GM12878 (cell line): ENCODE measurements around the gene CACUL1. TPM values are rescaled to one million over a fixed set of nuclear protein-coding genes. Genes with fewer than 3 reads are reported as not detected.

Experiments used
- ATAC-seq: fragments of 200-7000 bp; cut with Tn5 transposase; 3 replicates; pipeline ENCODE4 v1.9.1; 2020; ENCODE audit warnings: mild to moderate bottlenecking, moderate library complexity
- BruUV-seq: library from RNA; stranded (reverse); fragments of 400-500 nt; replicated peaks from 2 replicates; lab custom pipeline; 2021; lab: Mats Ljungman, UMichigan
- CTCF ChIA-PET: fragments of 300-600 bp; sonication (Branson Sonifier 250); formaldehyde crosslinking; extraction: SDS; loops from one replicate; lab custom pipeline; 2021; ENCODE audit warnings: inconsistent platforms; lab: Yijun Ruan, JAX
- POLR2A ChIA-PET: fragments of 350-600 bp; formaldehyde crosslinking; extraction: SDS; loops from one replicate; lab custom pipeline; 2021; ENCODE audit warnings: inconsistent platforms; lab: Charles Lee
- RAD21 ChIA-PET: fragments of 300-600 bp; sonication (Branson Sonifier 250); formaldehyde crosslinking; loops from one replicate; lab custom pipeline; 2023; ENCODE audit warnings: antibody characterized with exemption; ENCODE audit not compliant: unreplicated experiment; lab: Charles Lee
- SMC1A ChIA-PET: fragments of 300-600 bp; sonication (Branson Sonifier 250); formaldehyde crosslinking; loops from one replicate; lab custom pipeline; 2023; ENCODE audit not compliant: unreplicated experiment, uncharacterized antibody; lab: Charles Lee
- DNase-seq: peaks from one replicate; pipeline ENCODE4 v3.0.0-alpha.2; 2011; ENCODE audit warnings: low read depth, low spot score
- FAIRE-seq: peaks from 3 replicates; lab custom pipeline; 2011; peaks lifted over from hg19 to GRCh38; lab: Jason Lieb, UNC
- H2AFZ ChIP-seq: 2 replicates; pipeline ENCODE4 v1.6.0; 2011; ENCODE audit warnings: low read depth, low read length, control low read depth; ENCODE audit not compliant: control insufficient read depth
- H3K27ac ChIP-seq: 2 replicates; pipeline ENCODE4 v1.5.1; 2011; ENCODE audit warnings: control low read depth; ENCODE audit not compliant: control insufficient read depth, insufficient read depth
- H3K27me3 ChIP-seq, 2 experiments: replicated peaks in 1 of 2; 2 replicates each; pipeline versions ENCODE4 v1.6.0 to v1.6.1; 2011; ENCODE audit warnings: low read length in 1 of 2; ENCODE audit not compliant: control insufficient read depth in 2 of 2, insufficient read depth in 2 of 2
- H3K36me3 ChIP-seq, 2 experiments: 2 replicates each; pipeline ENCODE4 v1.5.1; 2011; ENCODE audit warnings: low read length in 1 of 2; ENCODE audit not compliant: control insufficient read depth in 2 of 2, insufficient read depth in 2 of 2
- H3K4me1 ChIP-seq: 2 replicates; pipeline ENCODE4 v1.6.1; 2011; ENCODE audit warnings: mild to moderate bottlenecking, low read length, moderate library complexity, mixed read lengths; ENCODE audit not compliant: control insufficient read depth, insufficient read depth
- H3K4me2 ChIP-seq: 2 replicates; pipeline ENCODE4 v1.6.0; 2011; ENCODE audit warnings: control low read depth; ENCODE audit not compliant: control insufficient read depth, insufficient read depth
- H3K4me3 ChIP-seq: fragments of 200-600 bp; sonication (generic); 2 replicates; pipeline ENCODE4 v1.5.1; 2016
- H3K79me2 ChIP-seq: 2 replicates; pipeline ENCODE4 v1.6.0; 2011; ENCODE audit warnings: low read length; ENCODE audit not compliant: control insufficient read depth, insufficient read depth
- H3K9ac ChIP-seq: 2 replicates; pipeline ENCODE4 v1.8.0; 2011; ENCODE audit warnings: low read length, control low read depth, mixed read lengths; ENCODE audit not compliant: control insufficient read depth, insufficient read depth
- H3K9me3 ChIP-seq: replicated peaks from 3 replicates; pipeline ENCODE4 v1.5.1; 2011; ENCODE audit warnings: mild to moderate bottlenecking, low read length; ENCODE audit not compliant: control insufficient read depth, insufficient read depth
- H4K20me1 ChIP-seq: 2 replicates; pipeline ENCODE4 v1.6.0; 2011; ENCODE audit not compliant: control insufficient read depth, insufficient read depth
- EP300 ChIP-seq, 2 experiments: fragments of 150-350 bp in 1 of 2; IDR thresholded peaks; 2 replicates each; pipeline ENCODE4 v1.6.1; 2011 to 2012; ENCODE audit warnings: low read depth in 2 of 2, low read length in 2 of 2, borderline replicate concordance in 1 of 2, improper control_type of control experiment in 1 of 2, inconsistent platforms in 1 of 2; ENCODE audit not compliant: control insufficient read depth in 1 of 2
- EZH2 ChIP-seq: IDR thresholded peaks from 2 replicates; pipeline ENCODE4 v1.6.1; 2012; ENCODE audit warnings: low read depth, mild to moderate bottlenecking, control low read depth, inconsistent platforms, low read length, borderline replicate concordance; ENCODE audit not compliant: control insufficient read depth
- FOXK2 ChIP-seq: fragments of 450-650 bp; IDR thresholded peaks from 2 replicates; pipeline ENCODE4 v1.6.1; 2017; ENCODE audit warnings: mild to moderate bottlenecking, moderate library complexity
- GABPA ChIP-seq: IDR thresholded peaks from 2 replicates; pipeline ENCODE4 v1.6.1; 2014; ENCODE audit warnings: antibody characterized with exemption, low read depth, mild to moderate bottlenecking, inconsistent platforms
- HDGF ChIP-seq: fragments of 450-650 bp; IDR thresholded peaks from 2 replicates; pipeline ENCODE4 v1.6.1; 2016; ENCODE audit warnings: antibody characterized with exemption
- IKZF2 ChIP-seq, 2 experiments: fragments of 450-650 bp; IDR thresholded peaks; 2 replicates each; pipeline ENCODE4 v1.6.1; 2017; ENCODE audit warnings: mild to moderate bottlenecking in 2 of 2, moderate library complexity in 2 of 2
- MYC ChIP-seq: IDR thresholded peaks from 2 replicates; pipeline ENCODE4 v1.6.1; 2011; ENCODE audit warnings: mild to moderate bottlenecking, low read length, moderate library complexity, inconsistent platforms; ENCODE audit not compliant: insufficient read depth, insufficient replicate concordance, insufficient read length, severe bottlenecking
- NBN ChIP-seq: fragments of 450-650 bp; IDR thresholded peaks from 2 replicates; pipeline ENCODE4 v1.6.1; 2016
- NR2C1 ChIP-seq: fragments of 450-650 bp; IDR thresholded peaks from 2 replicates; pipeline ENCODE4 v1.6.1; 2017; ENCODE audit warnings: antibody characterized with exemption, mild to moderate bottlenecking, moderate library complexity
- NR2F1 ChIP-seq: fragments of 450-650 bp; conservative IDR thresholded peaks from 2 replicates; pipeline ENCODE4 v1.6.1; 2017; ENCODE audit warnings: mild to moderate bottlenecking
- PML ChIP-seq: IDR thresholded peaks from 2 replicates; pipeline ENCODE4 v1.6.1; 2012; ENCODE audit warnings: low read length, inconsistent platforms
- RAD51 ChIP-seq: fragments of 450-650 bp; IDR thresholded peaks from 2 replicates; pipeline ENCODE4 v1.6.1; 2016; ENCODE audit warnings: moderate library complexity, mild to moderate bottlenecking, inconsistent platforms
- RUNX3 ChIP-seq: IDR thresholded peaks from 2 replicates; pipeline ENCODE4 v1.6.1; 2012; ENCODE audit warnings: low read length, inconsistent platforms
- SMAD1 ChIP-seq: fragments of 450-650 bp; IDR thresholded peaks from 2 replicates; pipeline ENCODE4 v1.6.1; 2018; ENCODE audit warnings: mild to moderate bottlenecking, low read depth; ENCODE audit not compliant: partially characterized antibody
- SMARCA5 ChIP-seq: fragments of 450-650 bp; IDR thresholded peaks from 2 replicates; pipeline ENCODE4 v1.6.1; 2017; ENCODE audit warnings: mild to moderate bottlenecking
- SP1 ChIP-seq: IDR thresholded peaks from one replicate; pipeline ENCODE4 v1.6.1; 2011; ENCODE audit warnings: low read depth, low read length
- TCF7 ChIP-seq: IDR thresholded peaks from 2 replicates; pipeline ENCODE4 v1.6.1; 2014; ENCODE audit warnings: antibody characterized with exemption, borderline replicate concordance
- ZBED1 ChIP-seq: IDR thresholded peaks from 2 replicates; pipeline ENCODE4 v1.6.1; 2016; ENCODE audit warnings: borderline replicate concordance
- ZSCAN29 ChIP-seq: fragments of 450-650 bp; IDR thresholded peaks from 2 replicates; pipeline ENCODE4 v1.6.1; 2017; ENCODE audit warnings: mild to moderate bottlenecking, moderate library complexity
- WGBS: methylation state at CpG from one replicate; pipeline ENCODE4 v1.1.6; 2016; ENCODE audit warnings: low lambda C conversion rate; ENCODE audit not compliant: insufficient replicate concordance, insufficient coverage; ENCODE audit errors: missing lambda C conversion rate; 5-methylcytosine and 5-hydroxymethylcytosine counted together
- in situ Hi-C: fragments of 300-500 bp; cut with MboI; formaldehyde crosslinking; loops from 9 replicates; pipeline ENCODE4 v1.14.3; 2018; ENCODE audit warnings: mixed read lengths
- intact Hi-C: fragments of 100-400 bp; cut with micrococcal nuclease; formaldehyde crosslinking; loops from one replicate; pipeline ENCODE4 v1.14.2; 2022; ENCODE audit not compliant: unreplicated experiment
- polyA plus RNA-seq, 11 experiments: library from polyadenylated mRNA; depleted of rRNA in 4 of 11; unstranded in 6 of 11; stranded (reverse) in 5 of 11; fragments of >200 nt; fragmentation: Nextera tagmentation in 4 of 11; fragmentation: Illumina TruSeq in 1 of 11; extraction: Ambion mirVana in 4 of 11; extraction: Trizol in 1 of 11; gene quantifications; 1 replicate in 1 of 11; 2 replicates in 10 of 11; pipeline versions ENCODE4 v1.2.1 to v1.2.3, GENCODE V29; 2011 to 2016; ENCODE audit warnings: inconsistent platforms in 2 of 11, missing spikeins in 2 of 11, low read depth in 1 of 11
- total RNA-seq, 4 experiments: library from RNA; depleted of rRNA in 3 of 4; stranded (reverse); fragments of >200 nt in 3 of 4; fragmentation: Illumina TruSeq in 1 of 4; extraction: Trizol in 1 of 4; gene quantifications; 2 replicates each; pipeline versions ENCODE4 v1.2.1 to v1.2.3, GENCODE V29; 2013 to 2021
- TF ChIP-seq, protein P1 (sequence below), 3 experiments: IDR thresholded peaks in 2 of 3; conservative IDR thresholded peaks in 1 of 3; 2 replicates each; pipeline ENCODE4 v1.5.1; 2011; ENCODE audit warnings: low read depth in 3 of 3, low read length in 3 of 3, mild to moderate bottlenecking in 3 of 3, control low read depth in 2 of 3, moderate library complexity in 2 of 3, inconsistent platforms in 1 of 3, mixed read lengths in 1 of 3; ENCODE audit not compliant: control insufficient read depth in 2 of 3, insufficient read depth in 1 of 3; ENCODE audit errors: extremely low read depth in 1 of 3
- TF ChIP-seq, protein P2 (sequence below): fragments of 450-650 bp; IDR thresholded peaks from 2 replicates; pipeline ENCODE4 v1.6.1; 2016; ENCODE audit warnings: mild to moderate bottlenecking

The CACUL1 gene
- total and polyA plus RNA-seq, 10 of the 15 experiments (the other 5 are each of a cell fraction or from before 2014, with no cell fraction given): 7.4 to 23.2 (median 13.0) TPM

DNA sequence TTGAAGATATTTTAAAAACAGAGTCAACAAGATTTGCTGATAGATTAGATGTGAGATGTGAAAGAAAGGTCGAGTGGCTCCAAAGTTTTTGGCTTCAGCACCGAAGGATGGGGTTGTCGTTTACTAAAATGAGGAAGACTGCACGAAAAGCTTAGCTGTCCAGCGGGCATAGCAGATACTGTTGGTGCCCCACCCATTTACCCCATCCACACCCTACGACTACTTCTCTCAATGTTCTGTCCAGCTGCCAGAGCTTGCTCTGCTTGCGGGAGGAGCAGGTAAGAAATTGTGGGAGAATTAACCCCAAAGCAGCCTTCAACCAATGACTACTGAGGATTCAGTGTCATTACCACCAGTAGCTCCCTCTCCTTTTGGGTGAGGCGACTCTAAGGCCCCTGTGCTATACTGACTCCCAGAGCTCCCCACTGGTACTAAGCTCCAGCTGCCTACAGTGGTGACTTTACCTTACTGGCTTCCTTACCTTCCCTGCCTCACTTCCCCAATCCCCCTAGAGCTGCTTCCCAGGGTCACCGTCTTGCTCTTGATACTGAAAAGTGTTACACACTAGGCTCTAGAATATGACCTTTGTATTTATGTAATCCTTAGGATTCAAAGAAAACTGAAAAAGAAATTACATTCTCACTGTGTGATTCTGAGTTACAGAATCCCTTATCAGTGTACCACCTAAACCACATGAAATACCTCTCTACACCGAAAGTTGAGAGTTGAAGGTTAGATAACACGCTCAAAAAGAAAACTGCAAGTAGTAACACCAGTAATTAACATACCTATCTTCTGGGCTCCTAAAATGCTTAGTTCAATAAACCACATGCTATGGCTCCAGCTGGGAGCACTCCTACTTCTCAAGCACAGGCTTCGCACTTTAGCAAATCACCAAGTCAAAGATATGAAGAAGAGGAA is 22.3 kb downstream of the CACUL1 start:
- Histone ChIP-seq H3K9ac (no peak overlapping the region), H3K4me3 (peak overlapping the region; percentile 59; the same call in 1 of the 2 replicates), H3K27me3 (no peaks in the 10 kb centered on the region), H2AFZ (no peak overlapping the region), H3K4me1 (peaks cover 23% of the 10 kb centered on the region), H3K79me2 (peaks cover 55% of the 10 kb centered on the region), H3K9me3 (no peaks in the 10 kb centered on the region), H3K27ac (no peak overlapping the region), H4K20me1 (0 out of 2 replicates have a peak, but pooled peaks cover 3% of the 10 kb centered on the region), H3K36me3 (peaks cover 0 to 2% of the 10 kb centered on the region in 2 experiments; a peak in 1 of 4 replicates), H3K4me2 (peak overlapping the region; percentile 51; the same call in 1 of the 2 replicates)
- RAD21 ChIA-PET: interaction anchor here (0.6 to 4.7 kb wide), 4 partner anchors 13 to 467 kb away, joined by 3 to 16 read pairs (median 4); partner anchors contain the start of gene CACUL1
- no TSS peak for BruUV-seq
- intact Hi-C loops (no loop called here), in situ Hi-C loops (no loop called here)
- no peak for DNase-seq
- CTCF ChIA-PET: interaction anchor here (0.6 to 5.9 kb wide), 4 partner anchors 13 to 477 kb away, joined by 3 to 47 read pairs (median 4); no protein-coding TSS in a partner anchor
- peak; percentile 83 for ATAC-seq
- POLR2A ChIA-PET: interaction anchor here (0.6 to 1.7 kb wide), 3 partner anchors 18 to 24 kb away, joined by 3 to 5 read pairs (median 3); partner anchors contain the start of gene CACUL1
- SMC1A ChIA-PET: interaction anchor here (0.7 to 4.1 kb wide), 5 partner anchors 9 to 34 kb away, joined by 3 to 23 read pairs (median 3); partner anchors contain the start of gene CACUL1
- peak; percentile 54 for FAIRE-seq
- 77% methylated on average over 12 of the region's 12 CpGs for WGBS
- no peak for TF ChIP-seq ZBED1
- TF ChIP-seq, protein P1, sequence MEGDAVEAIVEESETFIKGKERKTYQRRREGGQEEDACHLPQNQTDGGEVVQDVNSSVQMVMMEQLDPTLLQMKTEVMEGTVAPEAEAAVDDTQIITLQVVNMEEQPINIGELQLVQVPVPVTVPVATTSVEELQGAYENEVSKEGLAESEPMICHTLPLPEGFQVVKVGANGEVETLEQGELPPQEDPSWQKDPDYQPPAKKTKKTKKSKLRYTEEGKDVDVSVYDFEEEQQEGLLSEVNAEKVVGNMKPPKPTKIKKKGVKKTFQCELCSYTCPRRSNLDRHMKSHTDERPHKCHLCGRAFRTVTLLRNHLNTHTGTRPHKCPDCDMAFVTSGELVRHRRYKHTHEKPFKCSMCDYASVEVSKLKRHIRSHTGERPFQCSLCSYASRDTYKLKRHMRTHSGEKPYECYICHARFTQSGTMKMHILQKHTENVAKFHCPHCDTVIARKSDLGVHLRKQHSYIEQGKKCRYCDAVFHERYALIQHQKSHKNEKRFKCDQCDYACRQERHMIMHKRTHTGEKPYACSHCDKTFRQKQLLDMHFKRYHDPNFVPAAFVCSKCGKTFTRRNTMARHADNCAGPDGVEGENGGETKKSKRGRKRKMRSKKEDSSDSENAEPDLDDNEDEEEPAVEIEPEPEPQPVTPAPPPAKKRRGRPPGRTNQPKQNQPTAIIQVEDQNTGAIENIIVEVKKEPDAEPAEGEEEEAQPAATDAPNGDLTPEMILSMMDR (IDR thresholded peaks at IDR 0.05 in 2 of 3, conservative IDR thresholded peaks at IDR 0.05 in 1 of 3; ENCODE audit: control insufficient read depth in 2 of 3, extremely low read depth in 1 of 3, insufficient read depth in 1 of 3, low read depth in 3 of 3, low read length in 3 of 3): no peak
- TF ChIP-seq SP1: no peak
- no peak for TF ChIP-seq PML
- peak; percentile 30; the same call in 1 of the 2 replicates for TF ChIP-seq NR2C1
- no peak for TF ChIP-seq SMARCA5
- peak; percentile 84 for TF ChIP-seq RUNX3
- no peak for TF ChIP-seq EP300 (IDR thresholded peaks at IDR 0.05; ENCODE audit: borderline replicate concordance in 1 of 2, control insufficient read depth in 1 of 2, low read depth in 2 of 2, low read length in 2 of 2)
- TF ChIP-seq ZSCAN29: no peak
- TF ChIP-seq NR2F1: no peak; the same call in 1 of the 2 replicates
- 0 out of 4 replicates have a peak, but pooled peaks have one; percentile 13 to 19 for TF ChIP-seq IKZF2 (IDR thresholded peaks at IDR 0.05)
- TF ChIP-seq HDGF: no peak
- no peak for TF ChIP-seq GABPA
- TF ChIP-seq, protein P2, sequence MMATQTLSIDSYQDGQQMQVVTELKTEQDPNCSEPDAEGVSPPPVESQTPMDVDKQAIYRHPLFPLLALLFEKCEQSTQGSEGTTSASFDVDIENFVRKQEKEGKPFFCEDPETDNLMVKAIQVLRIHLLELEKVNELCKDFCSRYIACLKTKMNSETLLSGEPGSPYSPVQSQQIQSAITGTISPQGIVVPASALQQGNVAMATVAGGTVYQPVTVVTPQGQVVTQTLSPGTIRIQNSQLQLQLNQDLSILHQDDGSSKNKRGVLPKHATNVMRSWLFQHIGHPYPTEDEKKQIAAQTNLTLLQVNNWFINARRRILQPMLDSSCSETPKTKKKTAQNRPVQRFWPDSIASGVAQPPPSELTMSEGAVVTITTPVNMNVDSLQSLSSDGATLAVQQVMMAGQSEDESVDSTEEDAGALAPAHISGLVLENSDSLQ: no peak
- no peak for TF ChIP-seq EZH2
- TF ChIP-seq SMAD1: no peak
- TF ChIP-seq NBN: no peak
- TF ChIP-seq MYC: no peak
- TF ChIP-seq TCF7: peak; percentile 67
- TF ChIP-seq RAD51: no peak
- no peak for TF ChIP-seq FOXK2
